ENCODE measurements around the gene TAB2. TPM values are rescaled to one million over a fixed set of nuclear protein-coding genes. Genes with fewer than 3 reads are reported as not detected.

TAB2 gene
- total and polyA plus RNA-seq, 4 donors = 22.2 to 68.6 (median 58.9) TPM

- Histone ChIP-seq H3K4me1 (ENCODE audit: control insufficient read depth in 1 of 2, insufficient read depth in 2 of 2, low read length in 2 of 2) (no peaks in the 10 kb centered on the region), H3K4me3 (ENCODE audit: low read length in 2 of 2) (no peak overlapping the region), H3K9me3 (ENCODE audit: control insufficient read depth, low read length) (no peaks in the 10 kb centered on the region), H3K36me3 (ENCODE audit: control insufficient read depth in 1 of 2, insufficient read depth in 2 of 2, low read length in 1 of 2) (no peaks in the 10 kb centered on the region), H3K27me3 (ENCODE audit: control insufficient read depth in 1 of 2, insufficient read depth in 2 of 2, low read length in 1 of 2) (no peaks in the 10 kb centered on the region), H3K27ac (ENCODE audit: low read depth in 1 of 2, low read length in 2 of 2) (no peak overlapping the region)
- WGBS, 2 donors = 78 to 82% methylated on average over 5 of the region's 5 CpGs
- intact Hi-C loops (cut with DNase I) = no loop called here
- DNase-seq (peak in 1 of 2 donors; percentile 31), ATAC-seq (ENCODE audit: low FRiP score) (no peak)
Measured at GRCh38 chr6:149448821-149449453, 131.4 kb downstream of the TAB2 start.

DNA sequence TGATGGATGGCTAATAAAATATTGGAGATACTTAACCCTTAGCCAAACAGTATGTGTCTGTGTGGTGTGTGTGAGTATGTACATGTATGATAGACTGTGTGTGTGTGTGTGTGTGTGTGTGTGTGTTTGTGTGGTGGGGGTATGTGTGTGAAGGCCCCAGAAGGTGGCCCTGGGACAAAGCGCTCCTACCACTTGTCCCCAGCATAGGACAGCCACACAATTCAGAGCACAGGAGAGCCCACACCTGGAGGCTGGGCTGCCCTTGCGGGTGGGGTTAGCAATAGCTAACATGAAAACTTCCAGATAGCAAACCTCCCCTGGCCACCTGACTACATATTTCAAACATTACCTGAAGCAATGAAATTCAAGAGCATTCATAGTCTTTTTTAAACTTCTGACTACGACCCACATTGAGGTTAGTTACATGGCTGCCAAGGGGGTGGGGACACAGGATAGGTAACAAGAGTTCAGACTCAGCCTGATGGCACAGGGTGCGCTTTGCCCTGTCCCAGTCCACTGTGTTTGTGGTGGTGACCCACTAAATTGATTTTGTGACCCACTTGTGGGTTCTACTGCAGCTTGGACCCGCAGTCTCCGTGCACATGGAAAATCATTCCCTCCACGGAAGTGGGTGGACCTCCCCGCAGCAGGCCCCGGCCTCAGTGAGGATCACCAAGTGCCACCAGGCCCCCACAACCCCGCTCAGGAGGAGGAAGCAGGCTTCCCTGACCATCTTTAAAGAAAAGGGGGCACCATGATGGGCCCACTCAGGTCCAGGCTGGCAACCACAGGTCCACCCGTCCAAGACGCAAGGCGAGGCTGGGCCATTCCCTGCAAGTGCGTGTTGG lies 132.5 kb downstream of the TAB2 start:
- Histone ChIP-seq H3K4me1 (ENCODE audit: control insufficient read depth in 1 of 2, insufficient read depth in 2 of 2, low read length in 2 of 2) (no peaks in the 10 kb centered on the region), H3K27ac (ENCODE audit: low read depth in 1 of 2, low read length in 2 of 2) (no peak overlapping the region), H3K4me3 (ENCODE audit: low read length in 2 of 2) (peak overlapping the region in 1 of 2 donors; percentile 23), H3K36me3 (ENCODE audit: control insufficient read depth in 1 of 2, insufficient read depth in 2 of 2, low read length in 1 of 2) (no peaks in the 10 kb centered on the region), H3K27me3 (ENCODE audit: control insufficient read depth in 1 of 2, insufficient read depth in 2 of 2, low read length in 1 of 2) (no peaks in the 10 kb centered on the region), H3K9me3 (ENCODE audit: control insufficient read depth, low read length) (no peaks in the 10 kb centered on the region)
- 83 to 85% methylated on average over 14 of the region's 14 CpGs for WGBS, 2 donors
- no peak for ATAC-seq (ENCODE audit: low FRiP score)
- intact Hi-C loops (cut with DNase I) = no loop called here
- DNase-seq = peak in 1 of 2 donors; percentile 24

- ATAC-seq (ENCODE audit: low FRiP score) = peak; percentile 1
- Histone ChIP-seq H3K36me3 (ENCODE audit: control insufficient read depth in 1 of 2, insufficient read depth in 2 of 2, low read length in 1 of 2) (no peaks in the 10 kb centered on the region), H3K4me3 (ENCODE audit: low read length in 2 of 2) (peak overlapping the region; percentile 23 to 31), H3K27ac (ENCODE audit: low read depth in 1 of 2, low read length in 2 of 2) (no peak overlapping the region), H3K4me1 (ENCODE audit: control insufficient read depth in 1 of 2, insufficient read depth in 2 of 2, low read length in 2 of 2) (no peaks in the 10 kb centered on the region), H3K27me3 (ENCODE audit: control insufficient read depth in 1 of 2, insufficient read depth in 2 of 2, low read length in 1 of 2) (no peaks in the 10 kb centered on the region), H3K9me3 (ENCODE audit: control insufficient read depth, low read length) (no peaks in the 10 kb centered on the region)
- intact Hi-C loops (cut with DNase I) = no loop called here
- WGBS, 2 donors = 3 to 6% methylated on average over 72 to 89 of the region's 89 CpGs
- DNase-seq = peak; percentile 69 to 84
Measured at GRCh38 chr6:149450679-149451375, 133.3 kb downstream of the TAB2 start.

DNA sequence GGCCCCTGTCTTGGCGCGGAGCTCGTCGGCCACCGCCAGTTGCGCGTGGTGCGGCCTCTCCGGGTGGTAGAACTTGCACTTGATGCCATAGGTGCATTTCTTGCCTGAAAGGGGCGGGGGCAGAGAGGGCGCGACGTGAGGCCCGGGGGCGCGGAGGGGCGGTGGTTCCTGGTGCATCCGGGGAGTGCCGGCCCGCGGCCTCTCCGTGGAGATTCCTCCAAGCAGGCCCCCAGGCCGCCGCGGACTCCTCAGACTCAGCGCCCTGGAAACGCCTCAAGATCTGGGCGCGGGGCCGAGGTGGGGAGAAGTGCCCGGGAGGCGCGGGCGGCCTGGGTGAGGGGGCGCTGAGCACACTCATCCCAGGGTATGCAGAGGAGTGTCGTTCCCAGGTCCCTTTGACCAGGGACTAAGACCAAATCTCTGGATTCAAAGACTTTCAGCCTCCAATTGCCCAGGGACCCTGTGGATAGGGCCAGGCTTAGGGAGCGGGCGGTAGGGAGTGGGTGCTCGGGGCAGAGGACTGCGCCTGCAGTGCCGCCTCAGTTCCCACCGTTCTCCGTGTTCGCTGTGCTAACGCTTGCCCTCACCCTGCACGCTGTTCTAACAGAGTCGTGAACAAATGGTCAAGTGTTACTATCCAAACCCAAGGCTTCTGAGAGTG lies 134.0 kb downstream of the TAB2 start:
- WGBS, 2 donors = 31 to 41% methylated on average over 35 to 47 of the region's 47 CpGs
- Histone ChIP-seq H3K4me3 (ENCODE audit: low read length in 2 of 2) (peak overlapping the region; percentile 23 to 31), H3K4me1 (ENCODE audit: control insufficient read depth in 1 of 2, insufficient read depth in 2 of 2, low read length in 2 of 2) (no peaks in the 10 kb centered on the region), H3K27me3 (ENCODE audit: control insufficient read depth in 1 of 2, insufficient read depth in 2 of 2, low read length in 1 of 2) (no peaks in the 10 kb centered on the region), H3K9me3 (ENCODE audit: control insufficient read depth, low read length) (no peaks in the 10 kb centered on the region), H3K27ac (ENCODE audit: low read depth in 1 of 2, low read length in 2 of 2) (no peak overlapping the region), H3K36me3 (ENCODE audit: control insufficient read depth in 1 of 2, insufficient read depth in 2 of 2, low read length in 1 of 2) (no peaks in the 10 kb centered on the region)
- DNase-seq = peak; percentile 68 to 78
- intact Hi-C loops (cut with DNase I) = no loop called here
- ATAC-seq (ENCODE audit: low FRiP score) = no peak

DNA sequence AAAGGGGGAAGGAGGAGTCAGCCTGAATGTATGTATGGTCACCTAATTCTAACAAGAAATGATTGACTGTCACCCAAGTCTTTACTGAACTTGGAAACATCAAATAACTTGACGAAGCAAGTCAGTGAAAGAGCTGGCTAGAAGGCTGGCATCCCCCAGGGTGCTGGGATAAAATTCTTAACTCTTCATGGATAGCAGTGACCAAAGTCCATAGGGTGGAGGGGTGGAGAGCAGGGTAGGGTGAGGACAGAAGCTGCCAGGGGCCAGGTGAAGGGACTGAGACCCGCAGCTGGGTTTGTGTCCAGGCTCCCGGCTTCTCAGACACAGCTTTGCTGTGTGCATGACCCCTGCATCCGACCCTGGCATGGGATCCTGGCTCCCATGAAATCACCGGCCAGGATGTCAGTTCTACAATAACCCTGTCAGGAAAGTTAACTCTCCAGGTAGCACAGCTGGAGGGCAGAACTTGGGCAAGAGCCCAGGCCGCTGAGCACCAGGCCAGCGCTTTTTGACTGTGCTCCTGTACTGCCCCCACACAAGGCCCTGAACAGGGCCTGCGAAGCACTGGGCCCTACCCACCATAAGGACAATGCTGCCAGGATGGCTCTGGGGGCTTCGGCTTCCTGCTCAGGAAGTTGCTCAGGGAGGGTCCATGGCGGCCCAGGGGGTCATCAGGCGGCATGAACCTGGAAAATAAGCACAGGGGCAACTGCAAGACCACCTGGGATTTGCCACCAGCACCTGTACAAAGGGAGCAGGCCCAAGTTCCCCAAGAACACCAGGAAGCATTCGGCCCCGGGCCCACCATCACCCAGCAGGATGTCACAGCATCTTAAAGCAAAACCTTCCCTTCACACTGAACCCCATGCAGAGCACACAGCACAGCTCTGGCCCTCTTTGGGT lies 134.8 kb downstream of the TAB2 start:
- WGBS, 2 donors = 95% methylated on average over 13 of the region's 13 CpGs
- H3K27me3 ChIP-seq (ENCODE audit: control insufficient read depth in 1 of 2, insufficient read depth in 2 of 2, low read length in 1 of 2) = no peaks in the 10 kb centered on the region
- H3K36me3 ChIP-seq (ENCODE audit: control insufficient read depth in 1 of 2, insufficient read depth in 2 of 2, low read length in 1 of 2) = no peaks in the 10 kb centered on the region
- H3K27ac ChIP-seq (ENCODE audit: low read depth in 1 of 2, low read length in 2 of 2) = no peak overlapping the region
- intact Hi-C loops (cut with DNase I) = no loop called here
- H3K9me3 ChIP-seq (ENCODE audit: control insufficient read depth, low read length) = no peaks in the 10 kb centered on the region
- DNase-seq = peak in 1 of 2 donors; percentile 65
- ATAC-seq (ENCODE audit: low FRiP score) = no peak
- H3K4me1 ChIP-seq (ENCODE audit: control insufficient read depth in 1 of 2, insufficient read depth in 2 of 2, low read length in 2 of 2) = no peaks in the 10 kb centered on the region
- no peak overlapping the region for H3K4me3 ChIP-seq (ENCODE audit: low read length in 2 of 2)

- intact Hi-C loops (cut with DNase I) = no loop called here
- no peak overlapping the region for H3K4me3 ChIP-seq (ENCODE audit: low read length in 2 of 2)
- H3K27ac ChIP-seq (ENCODE audit: low read depth in 1 of 2, low read length in 2 of 2) = peak overlapping the region in 1 of 2 donors; percentile 28
- no peaks in the 10 kb centered on the region for H3K36me3 ChIP-seq (ENCODE audit: control insufficient read depth in 1 of 2, insufficient read depth in 2 of 2, low read length in 1 of 2)
- 62 to 68% methylated on average over 6 of the region's 6 CpGs for WGBS, 2 donors
- no peaks in the 10 kb centered on the region for H3K27me3 ChIP-seq (ENCODE audit: control insufficient read depth in 1 of 2, insufficient read depth in 2 of 2, low read length in 1 of 2)
- no peaks in the 10 kb centered on the region for H3K9me3 ChIP-seq (ENCODE audit: control insufficient read depth, low read length)
- ATAC-seq (ENCODE audit: low FRiP score) (no peak), DNase-seq (peak in 1 of 2 donors; percentile 51)
- no peaks in the 10 kb centered on the region for H3K4me1 ChIP-seq (ENCODE audit: control insufficient read depth in 1 of 2, insufficient read depth in 2 of 2, low read length in 2 of 2)
Measured at GRCh38 chr6:149453597-149454345, 136.3 kb downstream of the TAB2 start.

DNA sequence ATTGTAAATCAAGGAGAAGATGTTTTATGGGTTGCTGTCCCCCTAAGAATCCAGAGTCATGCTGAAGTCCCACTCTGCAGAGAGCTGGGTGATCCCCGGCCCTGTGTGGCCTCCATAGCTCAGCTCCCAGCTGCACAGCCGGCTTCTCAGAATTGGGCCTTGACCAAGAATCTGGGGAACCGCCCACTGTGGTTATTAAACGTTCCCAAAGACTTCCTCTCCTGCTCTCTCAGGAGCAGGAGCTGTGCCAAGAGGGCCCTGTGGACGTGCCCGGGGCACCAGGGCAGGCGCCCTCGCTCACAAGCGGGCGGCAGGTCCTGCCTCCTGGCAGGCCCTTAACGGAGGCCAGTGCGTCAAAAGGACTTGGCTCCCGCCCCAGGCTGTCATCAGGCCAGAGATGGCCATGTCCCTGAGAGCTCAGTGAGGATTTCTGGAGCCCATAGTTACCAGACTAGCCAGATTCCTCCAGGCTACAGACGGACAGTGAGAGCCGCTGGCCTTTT lies 136.9 kb downstream of the TAB2 start:
- intact Hi-C loops (cut with DNase I) = no loop called here
- Histone ChIP-seq H3K9me3 (ENCODE audit: control insufficient read depth, low read length) (no peaks in the 10 kb centered on the region), H3K4me3 (ENCODE audit: low read length in 2 of 2) (no peak overlapping the region), H3K27ac (ENCODE audit: low read depth in 1 of 2, low read length in 2 of 2) (no peak overlapping the region), H3K4me1 (ENCODE audit: control insufficient read depth in 1 of 2, insufficient read depth in 2 of 2, low read length in 2 of 2) (no peaks in the 10 kb centered on the region), H3K36me3 (ENCODE audit: control insufficient read depth in 1 of 2, insufficient read depth in 2 of 2, low read length in 1 of 2) (no peaks in the 10 kb centered on the region), H3K27me3 (ENCODE audit: control insufficient read depth in 1 of 2, insufficient read depth in 2 of 2, low read length in 1 of 2) (no peaks in the 10 kb centered on the region)
- 1 to 3% methylated on average over 15 of the region's 15 CpGs for WGBS, 2 donors
- peak; percentile 97 to 98 for DNase-seq
- ATAC-seq (ENCODE audit: low FRiP score) = peak; percentile 93
